IMR-90 (cell line): ENCODE data around the gene HOXB6. TPM values are rescaled to one million over a fixed set of nuclear protein-coding genes. Genes with fewer than 3 reads are reported as not detected.

Source experiments
- ATAC-seq: fragments of 200-7000 bp; cut with Tn5 transposase; 2 replicates; pipeline ENCODE4 v1.9.1; 2020; ENCODE audit warnings: low read depth, mild to moderate bottlenecking, moderate library complexity
- BruUV-seq: library from RNA; stranded (reverse); fragments of 400-500 nt; replicated peaks from 2 replicates; lab custom pipeline; 2021; lab: Mats Ljungman, UMichigan
- CTCF ChIA-PET: fragments of 300-600 bp; formaldehyde crosslinking; extraction: SDS; loops from one replicate; lab custom pipeline; 2021; ENCODE audit warnings: antibody characterized with exemption; lab: Yijun Ruan, JAX
- POLR2A ChIA-PET: fragments of 300-600 bp; sonication (Branson Sonifier 250); formaldehyde crosslinking; loops from one replicate; lab custom pipeline; 2022; ENCODE audit warnings: antibody characterized with exemption; ENCODE audit not compliant: unreplicated experiment; lab: Charles Lee
- DNase-seq: peaks from one replicate; pipeline ENCODE4 v3.0.0; 2013
- H2AFZ ChIP-seq: replicated peaks from 2 replicates; pipeline ENCODE3; 2013; ENCODE audit warnings: low read length, mild to moderate bottlenecking; ENCODE audit not compliant: poor library complexity
- H2AK5ac ChIP-seq: 2 replicates; pipeline ENCODE4 v1.6.1; 2013; ENCODE audit warnings: low read depth, low read length, inconsistent platforms
- H2AK9ac ChIP-seq: replicated peaks from 2 replicates; pipeline ENCODE3; 2013; ENCODE audit warnings: mild to moderate bottlenecking, low read depth, low read length, moderate library complexity; ENCODE audit not compliant: poor library complexity
- H2BK120ac ChIP-seq: 2 replicates; pipeline ENCODE4 v1.6.1; 2013; ENCODE audit warnings: low read depth, low read length, inconsistent platforms
- H2BK15ac ChIP-seq: 3 replicates; pipeline ENCODE4 v1.6.1; 2013; ENCODE audit warnings: low read depth, low read length, inconsistent platforms
- H2BK20ac ChIP-seq: 2 replicates; pipeline ENCODE4 v1.6.1; 2013; ENCODE audit warnings: low read depth, mild to moderate bottlenecking, inconsistent platforms, low read length, moderate library complexity
- H2BK5ac ChIP-seq: 2 replicates; pipeline ENCODE4 v1.6.1; 2013; ENCODE audit warnings: mild to moderate bottlenecking, low read depth, low read length, inconsistent platforms; ENCODE audit not compliant: poor library complexity, severe bottlenecking
- H3K14ac ChIP-seq: replicated peaks from 2 replicates; pipeline ENCODE4 v1.6.1; 2013; ENCODE audit warnings: low read depth, low read length, inconsistent platforms
- H3K18ac ChIP-seq: 2 replicates; pipeline ENCODE4 v1.6.1; 2013; ENCODE audit warnings: low read depth, low read length, control low read depth
- H3K23ac ChIP-seq: 2 replicates; pipeline ENCODE4 v1.6.1; 2013; ENCODE audit warnings: low read depth, low read length, inconsistent platforms
- H3K27ac ChIP-seq: 2 replicates; pipeline ENCODE4 v1.5.1; 2013; ENCODE audit warnings: mild to moderate bottlenecking, control low read depth, low read length; ENCODE audit not compliant: insufficient read depth
- H3K27me3 ChIP-seq: 2 replicates; pipeline ENCODE4 v1.6.1; 2013; ENCODE audit warnings: low read length; ENCODE audit not compliant: control insufficient read depth, insufficient read depth
- H3K36me3 ChIP-seq: 2 replicates; pipeline ENCODE4 v1.6.1; 2013; ENCODE audit warnings: low read length, mixed read lengths; ENCODE audit not compliant: control insufficient read depth, insufficient read depth
- H3K4ac ChIP-seq: 2 replicates; pipeline ENCODE4 v1.6.1; 2013; ENCODE audit warnings: low read depth, low read length, inconsistent platforms
- H3K4me1 ChIP-seq: 2 replicates; pipeline ENCODE4 v1.6.1; 2013; ENCODE audit warnings: low read length, mixed read lengths; ENCODE audit not compliant: control insufficient read depth, insufficient read depth
- H3K4me2 ChIP-seq: 2 replicates; pipeline ENCODE4 v1.6.1; 2013; ENCODE audit warnings: low read depth, mild to moderate bottlenecking, control low read depth, low read length, moderate library complexity
- H3K4me3 ChIP-seq: 2 replicates; pipeline ENCODE4 v1.5.1; 2013; ENCODE audit warnings: low read depth, mild to moderate bottlenecking, control low read depth, low read length, moderate library complexity; ENCODE audit not compliant: insufficient read depth
- H3K56ac ChIP-seq: 2 replicates; pipeline ENCODE4 v1.6.1; 2013; ENCODE audit warnings: low read length, inconsistent platforms; ENCODE audit not compliant: insufficient read depth; ENCODE audit errors: extremely low read depth
- H3K79me1 ChIP-seq, 2 experiments: 2 replicates each; pipeline ENCODE4 v1.6.1; 2013; ENCODE audit warnings: low read length in 2 of 2, inconsistent platforms in 1 of 2, low read depth in 1 of 2
- H3K9ac ChIP-seq: 2 replicates; pipeline ENCODE4 v1.6.1; 2013; ENCODE audit warnings: low read depth, low read length, control low read depth
- H3K9me1 ChIP-seq: 2 replicates; pipeline ENCODE4 v1.6.1; 2013; ENCODE audit warnings: low read length, inconsistent platforms; ENCODE audit not compliant: insufficient read depth
- H3K9me3 ChIP-seq: 2 replicates; pipeline ENCODE4 v1.6.1; 2013; ENCODE audit warnings: low read length; ENCODE audit not compliant: control insufficient read depth, insufficient read depth
- H4K20me1 ChIP-seq: 2 replicates; pipeline ENCODE4 v1.6.1; 2013; ENCODE audit warnings: low read length, inconsistent platforms; ENCODE audit not compliant: insufficient read depth
- H4K5ac ChIP-seq: 2 replicates; pipeline ENCODE4 v1.6.1; 2013; ENCODE audit warnings: mild to moderate bottlenecking, low read depth, low read length, control low read depth
- H4K8ac ChIP-seq, 2 experiments: 2 replicates each; pipeline ENCODE4 v1.6.1; 2013; ENCODE audit warnings: low read depth in 2 of 2, low read length in 2 of 2, control low read depth in 1 of 2, inconsistent platforms in 1 of 2
- H4K91ac ChIP-seq: 2 replicates; pipeline ENCODE4 v1.6.1; 2013; ENCODE audit warnings: low read depth, low read length, inconsistent platforms; ENCODE audit not compliant: insufficient read depth
- BHLHE40 ChIP-seq: fragments of 150-350 bp; IDR thresholded peaks from 2 replicates; pipeline ENCODE4 v1.6.1; 2016; ENCODE audit warnings: mild to moderate bottlenecking, low read depth, low read length
- CEBPB ChIP-seq: IDR thresholded peaks from 2 replicates; pipeline ENCODE4 v1.6.1; 2012; ENCODE audit warnings: low read depth, low read length, improper control_type of control experiment
- CHD1 ChIP-seq: IDR thresholded peaks from 2 replicates; pipeline ENCODE4 v1.6.1; 2012; ENCODE audit warnings: low read depth, low read length, improper control_type of control experiment
- CTCF ChIP-seq: conservative IDR thresholded peaks from 2 replicates; pipeline ENCODE4 v1.5.1; 2012; ENCODE audit warnings: mild to moderate bottlenecking, low read depth, low read length, improper control_type of control experiment
- FOS ChIP-seq: fragments of 150-350 bp; IDR thresholded peaks from 2 replicates; pipeline ENCODE4 v1.6.1; 2016; ENCODE audit warnings: low read depth, low read length
- MAZ ChIP-seq: IDR thresholded peaks from 2 replicates; pipeline ENCODE4 v1.6.1; 2012; ENCODE audit warnings: low read depth, mild to moderate bottlenecking, low read length, improper control_type of control experiment, moderate library complexity, borderline replicate concordance
- MXI1 ChIP-seq: IDR thresholded peaks from 2 replicates; pipeline ENCODE4 v1.6.1; 2012; ENCODE audit warnings: low read depth, mild to moderate bottlenecking, low read length, moderate library complexity, borderline replicate concordance
- NFE2L2 ChIP-seq: fragments of 150-350 bp; IDR thresholded peaks from 2 replicates; pipeline ENCODE4 v1.6.1; 2016; ENCODE audit warnings: low read depth, mild to moderate bottlenecking, low read length
- POLR2A ChIP-seq: IDR thresholded peaks from 2 replicates; pipeline ENCODE4 v1.6.1; 2012; ENCODE audit warnings: mild to moderate bottlenecking, low read depth, low read length
- RCOR1 ChIP-seq: IDR thresholded peaks from 2 replicates; pipeline ENCODE4 v1.6.1; 2012; ENCODE audit warnings: mild to moderate bottlenecking, low read length, improper control_type of control experiment; ENCODE audit not compliant: insufficient replicate concordance
- RFX5 ChIP-seq: IDR thresholded peaks from 2 replicates; pipeline ENCODE4 v1.8.0; 2012; ENCODE audit warnings: low read depth, mild to moderate bottlenecking, low read length, moderate library complexity
- SMC3 ChIP-seq: fragments of 150-350 bp; IDR thresholded peaks from 2 replicates; pipeline ENCODE4 v1.6.1; 2016; ENCODE audit warnings: low read depth, mild to moderate bottlenecking, antibody characterized with exemption, low read length, moderate library complexity
- USF2 ChIP-seq: fragments of 150-350 bp; IDR thresholded peaks from 2 replicates; pipeline ENCODE4 v1.6.1; 2017; ENCODE audit warnings: mild to moderate bottlenecking, antibody characterized with exemption, low read length, low read depth
- WGBS, 2 experiments: methylation state at CpG; one replicate each; pipeline versions ENCODE4 v1.1.5 to v1.1.7; 2013; ENCODE audit warnings: missing lambda C conversion rate in 2 of 2; ENCODE audit not compliant: insufficient read length in 1 of 2; ENCODE audit errors: extremely low coverage in 2 of 2; 5-methylcytosine and 5-hydroxymethylcytosine counted together
- dilution Hi-C: fragments of 300-500 bp; cut with HindIII; formaldehyde crosslinking; loops from one replicate; pipeline ENCODE4 v1.14.3; 2018; ENCODE audit warnings: low sequenced_read_pairs; ENCODE audit not compliant: unreplicated experiment
- in situ Hi-C: fragments of 300-500 bp; cut with MboI; formaldehyde crosslinking; loops from 3 replicates; pipeline ENCODE4 v1.14.3; 2019; ENCODE audit warnings: low sequenced_read_pairs, inconsistent platforms, mixed read lengths
- intact Hi-C: fragments of 100-400 bp; cut with micrococcal nuclease; formaldehyde crosslinking; loops from 2 replicates; pipeline ENCODE4 v1.10.0; 2022
- polyA plus RNA-seq, 3 experiments: library from polyadenylated mRNA; depleted of rRNA; stranded (reverse); fragments of >200 nt; gene quantifications; 2 replicates each; pipeline ENCODE4 v1.2.3, GENCODE V29; 2012; ENCODE audit warnings: low replicate concordance in 1 of 3
- total RNA-seq: library from RNA; depleted of rRNA; stranded (reverse); fragments of >200 nt; gene quantifications from 2 replicates; pipeline ENCODE4 v1.2.3, GENCODE V29; 2012

The HOXB6 gene
- total and polyA plus RNA-seq, 2 of the 4 experiments (the other 2 are of a cell fraction) = 11.1 to 42.2 TPM

GRCh38 chr17:48565925-48566710, 38.7 kb downstream of the HOXB6 start:
- WGBS, 2 experiments = 71% methylated on average over 1 of the region's 4 CpGs; no CpG with 5 or more reads in 1 of the 2 experiments
- Histone ChIP-seq H2AK9ac (peak overlapping the region; percentile 75), H2AK5ac (peak overlapping the region; percentile 78), H2BK20ac (peak overlapping the region; percentile 74), H3K4me2 (peak overlapping the region; percentile 98), H3K18ac (peak overlapping the region; percentile 63), H4K5ac (peak overlapping the region; percentile 92), H2BK15ac (peak overlapping the region; percentile 89; the same call in 2 of the 3 replicates), H3K9me3 (no peaks in the 10 kb centered on the region), H3K4me3 (no peak overlapping the region), H3K14ac (peak overlapping the region; percentile 95), H3K36me3 (peaks cover 44% of the 10 kb centered on the region; the same call in 1 of the 2 replicates), H3K9ac (peak overlapping the region; percentile 92), H3K27me3 (no peaks in the 10 kb centered on the region), H3K79me1 (peaks cover 0 to 23% of the 10 kb centered on the region in 2 experiments; a peak in 2 of 4 replicates), H2BK5ac (peak overlapping the region; percentile 99), H3K9me1 (peaks cover 23% of the 10 kb centered on the region), H3K27ac (peak overlapping the region; percentile 93), H2BK120ac (peak overlapping the region; percentile 90), H4K8ac (peak overlapping the region; percentile 77 to 92), H3K4me1 (peaks cover 59% of the 10 kb centered on the region), H4K20me1 (peaks cover 29% of the 10 kb centered on the region), H3K56ac (peak overlapping the region; percentile 84; the same call in 1 of the 2 replicates), H2AFZ (no peak overlapping the region), H4K91ac (peak overlapping the region; percentile 96), H3K4ac (peak overlapping the region; percentile 99), H3K23ac (peak overlapping the region; percentile 99)
- ChIA-PET POLR2A (interaction anchor here (0.8 to 1.4 kb wide), 3 partner anchors 22 to 27 kb away, joined by 3 to 8 read pairs (median 4); partner anchors contain the start of gene HOXB5), CTCF (no interaction called here)
- no peak for ATAC-seq
- in situ Hi-C loops (no loop called here), dilution Hi-C loops (no loop called here), intact Hi-C loops (no loop called here)
- TF ChIP-seq CTCF (no peak), NFE2L2 (no peak), USF2 (no peak), MAZ (no peak), POLR2A (no peak), SMC3 (no peak), FOS (no peak), CEBPB (no peak), RCOR1 (no peak), BHLHE40 (no peak), MXI1 (no peak), RFX5 (no peak), CHD1 (no peak)
- BruUV-seq = no TSS peak
- no peak for DNase-seq
